ENCODE results near the gene HOATZ.

Gene HOATZ

GRCh38 chr11:111581341-111581740 is 66.8 kb downstream of the HOATZ start:
- DNase-seq (ENCODE audit: low read depth) = no peak

- no peak for DNase-seq (ENCODE audit: low read depth)
Observed at GRCh38 chr11:111582163-111582562, 67.6 kb downstream of the HOATZ start.

GRCh38 chr11:111582881-111583280 is 68.3 kb downstream of the HOATZ start:
- no peak for DNase-seq (ENCODE audit: low read depth)

- DNase-seq (ENCODE audit: low read depth) = no peak
Observed at GRCh38 chr11:111585371-111585770, 70.8 kb downstream of the HOATZ start.

- no peak for DNase-seq (ENCODE audit: low read depth)
Observed at GRCh38 chr11:111586388-111586831, 71.8 kb downstream of the HOATZ start.
